AG10803 (cell line): ENCODE data around the gene TMEM145.
"Not testable (repeated sequence)": the region's sequence is repeated elsewhere in the genome, so short reads cannot be mapped to it uniquely, and the experiment has no call there.

ENCODE experiments used
- DNase-seq: peaks from one replicate; pipeline ENCODE4 v3.0.0; 2010; ENCODE audit warnings: low read depth
- H3K4me3 ChIP-seq: 2 replicates; pipeline ENCODE4 v1.5.1; 2011; ENCODE audit warnings: mild to moderate bottlenecking, low read length, control low read depth
- CTCF ChIP-seq: conservative IDR thresholded peaks from 2 replicates; pipeline ENCODE4 v1.5.1; 2011; ENCODE audit warnings: mild to moderate bottlenecking, low read length, control low read depth, inconsistent platforms

The TMEM145 gene

GRCh38 chr19:42325308-42325895 is 12.3 kb downstream of the TMEM145 start, which contains the start of gene MEGF8:
MEGF8 (plus strand) TSS chr19:42325635; CDS start chr19:42326244, 609 bp downstream.
- peak; percentile 99 for DNase-seq
- TF ChIP-seq CTCF: no peak; the same call in 1 of the 2 replicates

GRCh38 chr19:42325896-42326771 is 13.0 kb downstream of the TMEM145 start:
- peak overlapping the region; percentile 84 for H3K4me3 ChIP-seq
- DNase-seq: no peak
- peak; percentile 3; the same call in 1 of the 2 replicates for TF ChIP-seq CTCF

More at GRCh38 chr19:42325308-42325895, 12.3 kb downstream of the TMEM145 start, which contains the start of gene MEGF8:
- peak within 1 kb of the TSS; percentile 84 for H3K4me3 ChIP-seq

GRCh38 chr19:42326969-42327368 is 13.9 kb downstream of the TMEM145 start:
- no peak for TF ChIP-seq CTCF
- no peak for DNase-seq
- peak overlapping the region; percentile 84; the same call in 1 of the 2 replicates for H3K4me3 ChIP-seq

- TF ChIP-seq CTCF: no peak
- no peak for DNase-seq
- H3K4me3 ChIP-seq: no peak overlapping the region
These were observed 14.3 kb downstream of the TMEM145 start for GRCh38 chr19:42327381-42327780.

- TF ChIP-seq CTCF: no peak
- no peak for DNase-seq
- H3K4me3 ChIP-seq: no peak overlapping the region
These were observed 15.0 kb downstream of the TMEM145 start for GRCh38 chr19:42328106-42328505.

- no peak for DNase-seq
- TF ChIP-seq CTCF: no peak
- no peak overlapping the region for H3K4me3 ChIP-seq
These were observed 15.7 kb downstream of the TMEM145 start for GRCh38 chr19:42328854-42329253.

GRCh38 chr19:42330241-42330711 is 17.2 kb downstream of the TMEM145 start:
- TF ChIP-seq CTCF: no peak
- H3K4me3 ChIP-seq: no peak overlapping the region
- DNase-seq: peak; percentile 49

GRCh38 chr19:42331333-42331732 is 18.2 kb downstream of the TMEM145 start:
- not testable (repeated sequence) for H3K4me3 ChIP-seq, DNase-seq
